Transverse colon (tissue), 3 donors: ENCODE results near the gene TREML2.

Experiments
- CTCF ChIP-seq, 5 experiments: fragments of 200-600 bp in 3 of 5; fragments of 450-650 bp in 2 of 5; sonication (generic) in 3 of 5; IDR thresholded peaks; 1 replicate in 2 of 5; 2 replicates in 3 of 5; pipeline ENCODE4 v1.5.1; 2016 to 2017; ENCODE audit warnings: antibody characterized with exemption in 5 of 5, inconsistent platforms in 3 of 5, mild to moderate bottlenecking in 2 of 5, moderate library complexity in 1 of 5
- POLR2A ChIP-seq: fragments of 450-650 bp; IDR thresholded peaks from one replicate; pipeline ENCODE4 v1.6.1; 2016; ENCODE audit warnings: antibody characterized with exemption, mild to moderate bottlenecking, moderate library complexity

- TF ChIP-seq POLR2A (no peak), CTCF (IDR thresholded peaks at IDR 0.05) (no peak)
Observed at GRCh38 chr6:41215777-41216176, 14.8 kb upstream of the TREML2 start.
